NCI-H2081 treated with DMSO at 0.1 percent for 48 hours (cell line): Measurements from ENCODE around the gene CASTOR2.
"Not testable (repeated sequence)": the region's sequence is repeated elsewhere in the genome, so short reads cannot be mapped to it uniquely, and the experiment has no call there.

Source experiments
- DNase-seq: peaks from one replicate; lab custom pipeline; 2025; lab: John Stamatoyannopoulos, UW

CASTOR2 gene

DNA sequence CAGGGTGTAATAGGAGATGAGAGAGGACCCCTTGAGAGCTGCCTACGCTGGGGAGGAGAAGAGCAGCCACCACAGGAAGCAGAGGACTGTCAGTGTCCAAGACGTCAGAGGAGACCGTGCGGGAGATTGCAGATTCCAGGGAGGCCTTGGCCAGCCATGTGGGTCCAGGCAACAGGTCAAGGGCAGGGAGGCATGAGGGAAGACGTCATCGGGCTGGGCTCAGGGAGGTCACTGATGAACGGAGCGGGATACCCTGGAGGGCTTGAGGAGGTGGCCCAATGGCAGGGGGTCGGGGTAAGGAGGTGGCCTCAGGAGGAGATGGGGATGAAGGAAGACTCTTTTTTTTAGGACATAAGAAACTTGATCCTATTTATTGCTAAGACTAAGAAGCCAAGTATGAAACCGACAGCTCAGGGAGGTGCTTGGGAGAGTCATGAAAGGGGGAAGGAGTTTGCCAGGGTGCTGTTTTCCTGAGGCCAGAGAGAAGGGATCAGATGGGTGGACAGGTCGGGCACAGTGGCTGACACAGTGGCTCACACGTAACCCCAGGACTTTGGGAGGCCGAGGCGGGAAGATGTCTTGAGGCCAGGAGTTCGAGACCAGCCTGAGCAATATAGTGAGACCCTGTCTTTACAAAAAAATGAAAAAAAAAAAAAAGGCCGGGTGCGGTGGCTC lies 30.5 kb downstream of the CASTOR2 start:
- DNase-seq = not testable (repeated sequence)

DNA sequence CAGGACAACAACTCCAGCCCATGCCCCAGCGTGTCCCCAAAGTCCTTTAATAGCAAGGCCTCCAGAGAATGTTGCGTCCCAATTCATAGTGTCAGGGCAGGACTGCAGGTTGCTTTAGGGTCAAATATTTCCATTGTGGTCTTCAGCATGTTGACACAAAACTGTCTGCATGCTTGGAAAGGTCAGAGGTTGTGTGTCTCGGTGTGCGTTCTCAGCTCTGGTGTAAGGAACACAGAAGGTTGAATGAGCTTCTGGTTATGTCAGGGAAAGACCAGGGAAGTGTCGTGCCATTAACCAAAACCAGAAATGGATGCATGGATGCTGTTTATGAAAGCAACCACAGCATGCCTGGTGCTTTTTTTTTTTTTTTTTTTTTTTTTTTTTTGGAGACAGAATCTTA lies 31.9 kb downstream of the CASTOR2 start:
- DNase-seq = not testable (repeated sequence)

DNA sequence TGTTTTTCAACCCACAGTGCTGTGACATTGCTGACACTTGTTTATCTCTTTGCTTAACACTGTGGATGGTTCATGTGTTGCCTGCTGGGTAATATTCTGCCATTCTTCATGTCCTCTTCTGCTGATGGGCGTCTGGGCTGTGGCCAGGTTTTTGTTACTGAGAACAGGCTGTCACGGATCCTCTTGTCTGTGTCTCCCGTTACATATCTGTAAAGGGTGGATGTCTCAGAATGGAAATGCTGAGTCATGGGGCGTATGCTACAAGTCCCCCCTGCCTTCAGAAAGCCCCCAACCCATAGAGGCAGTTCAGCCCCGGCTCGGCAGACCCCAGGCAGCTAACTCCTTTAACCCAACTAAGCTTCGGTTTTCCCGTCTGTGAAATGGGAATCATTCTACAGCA lies 33.3 kb downstream of the CASTOR2 start:
- DNase-seq = not testable (repeated sequence)

DNA sequence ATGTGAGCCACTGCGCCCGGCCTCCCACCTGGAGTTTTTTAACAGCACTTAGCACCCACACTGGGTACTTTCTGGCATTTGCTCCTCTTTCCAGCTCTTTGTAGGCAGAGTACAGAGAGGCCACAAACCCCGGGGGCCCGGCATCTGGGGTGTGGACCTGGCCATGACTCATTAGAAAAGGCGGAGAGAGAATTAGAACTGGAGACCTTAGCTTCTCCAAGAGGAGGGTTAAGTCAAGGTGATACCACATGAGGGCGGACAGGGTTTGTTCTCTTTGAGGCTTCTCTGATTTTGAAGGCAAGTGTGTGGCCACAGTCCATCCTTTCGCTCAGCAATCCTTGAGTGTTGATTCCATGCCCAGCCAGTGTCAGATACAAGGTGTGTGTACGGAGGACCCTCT lies 36.9 kb downstream of the CASTOR2 start:
- not testable (repeated sequence) for DNase-seq

DNA sequence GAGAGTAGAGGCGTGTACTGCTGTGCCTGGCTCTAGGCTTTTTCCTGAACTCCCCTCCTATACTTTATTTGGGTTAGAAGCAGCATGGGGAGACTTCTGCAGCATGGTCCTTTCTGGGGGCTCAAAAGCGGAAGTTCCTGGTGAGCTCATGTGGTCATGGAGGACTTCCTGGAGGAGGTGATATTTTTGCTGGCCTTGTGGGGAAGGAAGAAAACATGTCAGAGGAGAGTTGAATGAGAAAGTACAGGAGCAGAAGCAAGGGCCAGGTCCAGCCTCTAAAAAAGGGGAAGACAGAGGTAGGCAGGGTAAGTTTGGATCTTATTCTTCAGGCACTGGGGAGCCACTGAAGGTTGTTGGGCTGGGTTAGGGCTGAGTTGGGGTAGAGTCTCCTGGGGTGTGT lies 45.5 kb downstream of the CASTOR2 start:
- DNase-seq = no peak

DNA sequence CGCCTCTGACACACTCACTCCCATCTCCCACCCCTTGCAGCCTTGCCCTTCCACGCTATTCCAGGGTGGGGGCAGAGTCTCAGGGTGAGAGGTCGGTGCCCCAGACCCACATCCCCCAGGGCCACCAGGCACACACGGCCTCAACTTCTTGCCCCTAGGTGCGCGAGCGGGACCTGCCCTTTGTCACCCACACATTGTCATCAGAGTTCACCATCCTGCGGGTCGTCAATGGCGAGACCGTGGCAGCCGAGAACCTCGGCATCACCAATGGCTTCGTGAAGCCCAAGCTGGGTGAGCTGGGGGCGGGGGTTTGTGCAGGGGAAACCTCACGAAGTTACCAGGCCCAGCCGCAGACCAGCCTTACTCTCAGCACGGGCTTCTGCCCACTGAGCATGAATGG lies 53.3 kb downstream of the CASTOR2 start:
- DNase-seq = no peak

DNA sequence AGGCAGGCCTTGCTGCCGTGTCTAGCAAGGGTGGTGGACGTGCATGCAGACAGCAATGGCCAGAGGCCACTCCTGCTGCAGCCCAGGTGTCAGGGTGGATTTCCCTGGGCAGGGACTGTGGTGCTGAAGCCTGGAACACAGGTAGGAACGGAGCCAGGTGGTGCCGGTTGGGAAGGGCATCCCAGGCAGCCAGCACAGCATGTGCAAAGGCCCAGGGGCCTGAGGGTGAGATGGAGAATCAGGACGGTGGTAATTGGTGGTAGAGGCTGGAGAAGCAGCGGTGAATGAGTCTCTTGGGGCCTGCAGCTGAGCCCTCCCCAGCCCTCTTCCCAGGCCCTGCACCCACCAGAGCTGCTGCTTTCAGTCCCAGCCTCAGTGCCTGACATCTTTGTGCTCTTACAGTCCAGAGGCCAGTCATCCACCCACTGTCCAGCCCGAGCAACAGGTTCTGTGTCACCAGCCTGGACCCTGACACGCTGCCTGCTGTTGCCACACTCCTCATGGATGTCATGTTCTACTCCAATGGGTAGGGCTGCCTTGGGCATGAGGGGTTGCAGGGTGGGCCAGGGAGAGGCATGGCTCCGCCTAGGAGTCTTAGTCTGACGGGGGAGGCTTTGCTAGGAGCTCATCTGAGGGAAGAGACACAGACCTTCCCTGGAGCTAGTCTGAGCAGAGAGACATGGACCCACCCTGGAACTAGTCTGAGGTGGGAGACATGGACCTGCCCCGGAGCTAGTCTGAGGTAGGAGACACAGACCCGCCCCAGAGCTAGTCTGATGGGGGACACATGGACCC lies 54.3 kb downstream of the CASTOR2 start:
- no peak for DNase-seq

DNA sequence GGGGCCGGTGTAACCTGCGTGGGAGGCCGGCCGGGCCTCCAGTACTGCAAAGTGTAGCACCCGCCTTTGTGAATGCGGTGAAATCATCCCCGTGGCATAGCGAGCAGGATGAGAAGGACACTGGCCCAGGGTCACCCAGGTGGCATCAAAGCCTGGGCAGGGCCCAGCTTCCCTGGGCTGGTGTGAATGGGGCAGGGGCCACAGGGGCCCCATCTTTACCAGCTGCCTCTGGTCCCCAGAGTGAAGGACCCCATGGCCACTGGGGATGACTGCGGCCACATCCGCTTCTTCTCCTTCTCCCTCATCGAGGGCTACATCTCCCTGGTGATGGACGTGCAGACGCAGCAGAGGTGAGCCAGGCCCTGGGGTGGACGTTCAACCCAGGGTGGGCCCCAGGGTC lies 55.3 kb downstream of the CASTOR2 start:
- no peak for DNase-seq

DNA sequence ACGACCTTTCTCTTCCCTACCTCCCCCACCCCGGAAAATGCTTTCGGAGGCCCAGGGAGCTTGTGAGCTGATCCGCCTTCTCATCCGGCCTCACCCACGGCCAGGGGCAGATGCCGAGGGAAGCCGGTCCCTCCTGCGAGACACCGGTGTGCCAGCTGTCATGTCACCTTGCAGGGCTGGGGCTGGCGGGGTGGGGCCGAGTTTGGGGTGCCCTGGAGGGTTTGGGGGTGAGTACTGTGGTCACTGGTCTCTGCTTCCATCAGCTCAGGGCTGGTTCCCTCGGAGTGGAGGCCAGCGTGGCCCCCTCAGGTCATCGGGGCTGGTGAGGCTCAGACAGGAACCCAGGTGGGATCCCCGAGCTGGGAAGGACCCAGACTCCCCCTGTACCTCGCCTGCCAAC lies 60.4 kb downstream of the CASTOR2 start:
- no peak for DNase-seq

DNA sequence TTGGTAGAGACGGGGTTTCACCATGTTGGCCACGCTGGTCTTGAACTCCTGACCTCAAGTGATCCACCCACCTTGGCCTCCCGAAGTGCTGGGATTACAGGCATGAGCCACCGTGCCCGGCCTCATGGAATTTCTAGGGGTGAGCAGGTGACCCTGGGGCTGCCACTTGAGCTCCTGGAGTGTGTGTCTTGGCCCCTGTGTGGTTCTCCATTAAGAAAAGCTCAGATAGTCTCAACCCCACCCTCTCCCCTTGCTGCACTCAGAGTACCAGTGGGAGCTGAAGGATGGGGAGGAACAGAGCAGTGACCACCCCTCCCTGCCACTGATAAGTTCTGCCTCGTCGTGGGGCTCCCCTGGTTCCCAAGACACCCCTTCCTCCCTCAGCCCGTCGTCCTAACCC lies 63.8 kb downstream of the CASTOR2 start:
- DNase-seq = no peak

DNA sequence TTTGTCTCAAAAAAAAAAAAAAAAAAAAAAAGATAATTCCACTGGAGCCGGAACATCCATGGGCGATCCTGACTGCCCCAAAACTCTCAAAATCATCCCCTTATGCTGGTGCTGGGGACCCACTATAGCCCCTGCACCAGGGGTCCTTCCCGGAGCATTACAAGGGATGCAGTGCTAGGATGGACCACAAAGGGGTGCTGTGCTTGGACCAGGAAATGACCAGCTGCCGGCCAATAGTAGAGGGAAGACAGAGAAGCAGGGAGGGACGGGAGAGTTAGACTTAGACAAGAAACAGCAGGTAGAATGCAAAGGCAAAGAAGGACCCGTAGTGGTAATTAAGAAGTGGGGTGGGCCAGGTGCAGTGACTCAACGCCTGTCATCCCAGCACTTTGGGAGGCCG lies 68.6 kb downstream of the CASTOR2 start:
- no peak for DNase-seq

DNA sequence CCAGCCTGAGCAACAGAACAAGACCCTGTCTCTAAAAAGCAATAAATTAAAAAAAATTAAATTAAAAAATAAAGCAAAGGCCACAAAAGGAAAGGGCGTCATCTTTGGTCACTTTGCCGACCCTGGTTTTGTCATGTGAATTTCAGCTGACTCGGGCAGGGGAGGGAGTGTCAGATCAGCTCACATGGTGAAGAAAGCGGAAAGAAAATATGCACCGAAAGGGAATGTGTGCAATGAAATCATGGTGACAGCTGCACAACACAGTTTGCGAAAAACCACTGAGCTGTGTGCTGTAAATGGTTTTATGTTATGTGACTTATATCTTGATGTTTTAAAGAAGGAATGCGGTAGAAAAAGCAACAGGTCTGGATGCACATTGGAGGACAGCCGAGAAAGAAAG lies 69.3 kb downstream of the CASTOR2 start:
- DNase-seq = no peak

DNA sequence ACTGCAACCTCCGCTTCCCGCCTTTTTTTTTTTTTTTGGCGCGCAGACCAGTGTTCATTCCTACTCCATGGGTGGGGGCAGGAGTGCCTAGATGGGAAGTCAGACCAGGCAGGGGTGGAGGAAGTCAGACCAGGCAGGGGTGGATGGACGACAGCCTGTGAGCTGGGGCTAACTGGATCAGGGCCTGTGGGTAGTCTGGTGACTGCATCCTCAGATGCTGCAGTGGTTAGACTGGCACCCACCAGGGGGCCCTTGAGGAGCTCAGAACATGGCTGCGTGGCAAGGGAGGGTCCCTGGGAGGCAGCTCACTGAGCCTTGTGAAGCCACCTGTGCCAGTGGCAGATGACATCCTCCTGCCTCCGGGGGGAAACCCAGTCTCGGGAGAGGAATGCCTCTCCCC lies 74.0 kb downstream of the CASTOR2 start:
- DNase-seq = no peak

DNA sequence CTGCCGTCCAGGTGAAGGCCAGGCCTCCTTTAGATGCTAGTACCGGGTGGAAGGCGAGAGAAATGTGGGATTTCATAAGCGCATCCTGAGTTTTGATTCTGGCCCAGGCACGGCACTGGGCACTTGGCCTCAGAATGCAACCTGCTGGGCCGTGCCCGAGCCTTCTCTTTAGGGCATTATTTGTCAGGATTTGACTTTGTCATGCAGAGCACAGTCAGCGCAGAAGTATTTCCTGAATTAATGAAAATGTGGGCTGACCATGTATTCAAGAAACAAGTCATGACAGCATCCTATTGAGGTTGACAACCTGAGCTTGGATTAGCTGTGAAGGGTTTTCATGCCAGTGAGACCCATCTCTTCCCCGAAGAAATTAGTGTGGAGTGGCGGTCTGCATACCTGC lies 74.7 kb downstream of the CASTOR2 start:
- DNase-seq = no peak

DNA sequence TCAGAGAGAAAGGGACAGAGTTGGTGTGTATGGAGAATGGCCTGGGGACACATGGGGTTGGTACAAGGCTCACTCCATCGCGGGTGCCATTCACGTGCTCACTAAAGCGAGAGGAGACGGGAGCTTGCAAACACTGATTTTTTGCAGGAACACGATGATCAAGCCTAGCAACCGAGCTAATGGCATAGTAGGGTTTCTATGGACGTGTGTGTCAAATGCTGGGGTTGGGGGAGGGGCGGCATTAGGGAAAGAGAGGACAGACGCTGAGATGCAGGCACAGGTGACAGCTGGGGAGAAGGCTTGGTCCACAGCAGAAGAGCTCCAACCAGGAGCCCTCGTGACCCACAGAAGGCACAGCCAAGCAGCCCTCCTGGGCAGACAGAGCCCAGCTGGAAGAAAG lies 75.2 kb downstream of the CASTOR2 start:
- no peak for DNase-seq

DNA sequence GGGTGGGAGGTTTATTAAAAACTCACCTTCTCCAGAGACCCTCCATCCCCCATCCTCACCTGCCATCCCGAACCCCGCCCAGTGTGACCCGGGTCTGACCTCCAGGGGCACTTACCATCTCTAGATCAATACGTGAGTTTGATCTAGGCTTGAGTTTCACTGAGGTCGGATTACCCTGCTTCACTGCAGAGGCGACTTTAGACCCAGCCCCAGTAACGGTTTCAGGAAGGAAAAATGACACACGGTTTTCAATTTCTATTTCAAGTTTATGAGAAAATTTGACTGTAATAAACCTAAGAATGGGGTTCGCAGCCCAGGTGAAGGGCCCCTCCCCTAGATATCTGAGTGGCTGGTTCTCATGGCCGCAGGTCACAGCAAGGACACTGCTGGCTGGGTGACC lies 76.0 kb downstream of the CASTOR2 start:
- no peak for DNase-seq

DNA sequence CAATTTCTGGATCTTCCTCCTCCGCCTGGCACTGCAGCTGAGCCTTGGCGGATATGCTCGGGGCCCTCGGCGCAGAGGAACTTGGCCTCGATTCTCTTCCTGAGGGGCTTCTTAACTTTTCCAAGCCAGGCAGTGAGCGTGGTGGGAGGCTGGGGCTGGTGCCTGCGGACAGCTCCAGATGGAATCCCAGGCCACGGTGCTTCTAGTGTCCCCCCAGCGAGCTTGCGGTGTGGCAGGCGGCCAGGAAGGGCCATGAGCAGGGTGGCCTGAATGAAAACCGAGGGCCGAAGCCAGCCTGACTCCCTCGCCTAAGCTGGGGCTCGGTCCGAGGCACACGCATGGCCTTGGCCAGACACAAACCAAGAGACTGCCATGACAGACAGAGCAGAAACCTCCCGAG lies 77.8 kb downstream of the CASTOR2 start:
- DNase-seq = no peak

DNA sequence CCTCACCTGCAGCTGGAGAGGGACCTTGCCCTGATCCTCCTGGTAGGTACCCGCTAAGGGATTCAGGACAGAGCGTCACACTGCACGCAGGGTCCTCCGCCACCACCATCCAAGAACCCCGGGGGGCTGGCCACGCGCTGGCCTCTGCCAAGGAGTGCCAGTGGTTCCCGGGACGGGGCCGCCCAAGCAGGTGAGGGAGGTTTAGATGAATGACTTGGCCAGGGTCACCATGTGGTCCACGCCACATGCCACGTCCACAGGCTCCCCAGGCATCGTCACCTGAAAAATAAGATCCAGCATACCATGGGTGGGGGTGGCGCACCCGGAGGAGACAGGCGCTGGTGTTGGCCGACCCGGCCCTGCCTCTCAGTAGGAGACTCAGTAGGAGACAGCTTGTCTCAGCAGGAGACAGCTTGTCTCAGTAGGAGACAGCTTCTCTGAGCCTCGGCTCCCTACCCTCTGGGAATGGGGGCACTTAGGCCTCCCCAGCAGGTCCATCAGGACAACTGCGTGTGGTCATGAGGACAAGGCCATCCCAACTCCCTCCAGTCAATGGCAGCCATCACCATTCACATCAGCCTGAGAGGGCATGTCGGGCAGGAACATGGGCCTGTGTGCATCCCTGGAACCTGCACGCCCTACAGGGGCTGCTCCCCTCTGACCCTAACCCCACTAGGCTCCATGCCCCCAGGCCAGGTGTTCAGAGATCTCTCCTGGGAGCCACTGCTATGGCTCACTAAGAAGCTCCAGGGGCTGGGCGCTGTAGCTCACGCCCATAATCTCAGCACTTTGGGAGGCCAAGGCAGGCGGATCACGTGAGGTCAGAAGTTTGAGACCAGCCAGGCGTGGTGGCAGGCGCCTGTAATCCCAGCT lies 78.6 kb downstream of the CASTOR2 start:
- no peak for DNase-seq

DNA sequence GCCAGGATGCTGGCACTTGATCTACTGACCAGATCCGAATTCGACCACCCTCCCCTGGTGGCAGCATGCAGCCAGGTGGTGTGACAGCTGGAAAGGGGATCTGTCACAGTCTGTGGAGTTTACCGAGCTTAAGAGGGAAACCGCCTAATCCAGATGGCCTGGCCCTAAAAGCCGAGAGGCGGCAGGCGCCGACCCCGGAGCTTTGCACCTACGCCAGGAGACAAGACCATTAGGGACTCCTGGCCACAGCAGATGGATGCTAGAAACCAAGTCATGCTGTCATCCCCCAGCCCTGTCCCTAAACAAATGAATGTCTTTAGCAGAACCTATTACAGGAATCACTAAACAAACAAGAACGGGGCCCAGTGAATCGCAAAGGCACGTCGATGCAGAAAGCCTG lies 81.4 kb downstream of the CASTOR2 start:
- DNase-seq = no peak

DNA sequence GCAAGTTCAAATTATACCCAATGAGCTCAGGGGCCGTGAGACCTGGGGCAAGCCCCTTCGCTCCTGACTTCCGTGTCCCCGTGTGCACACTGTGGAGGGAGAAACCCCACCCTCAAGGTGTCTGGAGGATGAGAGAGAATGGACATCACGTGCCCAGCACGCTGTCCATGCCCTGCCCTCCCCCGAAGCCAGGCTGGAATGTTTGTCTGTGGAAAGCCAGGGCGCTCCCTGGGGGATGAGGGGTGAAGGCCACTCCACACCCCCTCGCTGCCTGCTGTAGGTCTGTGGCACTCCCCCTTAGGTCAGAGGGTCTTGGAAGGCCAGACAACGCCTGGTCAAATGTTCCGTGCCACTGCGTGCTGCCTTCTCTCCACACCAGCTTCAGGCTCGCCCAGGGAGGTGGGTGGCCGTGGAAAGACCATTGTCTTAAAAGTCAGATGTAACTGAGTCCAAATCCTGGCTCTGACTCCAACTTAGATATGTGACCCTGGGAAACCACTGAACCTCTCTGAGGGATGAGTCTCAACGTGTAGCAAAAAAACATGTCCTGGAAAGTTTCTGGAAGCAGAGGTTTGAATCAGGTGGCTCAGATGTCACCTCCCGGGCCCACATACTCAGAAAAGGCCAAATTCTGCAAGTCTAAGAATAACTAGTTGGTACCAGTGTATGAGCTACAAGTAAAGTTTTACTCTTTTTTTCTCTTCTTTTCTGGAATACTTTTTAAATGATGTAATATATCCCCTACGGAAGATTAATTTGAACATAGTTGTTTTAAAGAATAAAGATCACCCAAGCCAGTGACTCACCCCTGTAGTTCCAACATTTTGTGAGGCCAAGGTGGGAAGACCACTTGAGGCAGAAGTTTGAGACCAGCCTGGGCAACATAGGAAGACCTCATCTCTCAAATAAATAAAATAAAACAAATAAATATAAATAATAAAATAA lies 84.2 kb downstream of the CASTOR2 start:
- DNase-seq = no peak

DNA sequence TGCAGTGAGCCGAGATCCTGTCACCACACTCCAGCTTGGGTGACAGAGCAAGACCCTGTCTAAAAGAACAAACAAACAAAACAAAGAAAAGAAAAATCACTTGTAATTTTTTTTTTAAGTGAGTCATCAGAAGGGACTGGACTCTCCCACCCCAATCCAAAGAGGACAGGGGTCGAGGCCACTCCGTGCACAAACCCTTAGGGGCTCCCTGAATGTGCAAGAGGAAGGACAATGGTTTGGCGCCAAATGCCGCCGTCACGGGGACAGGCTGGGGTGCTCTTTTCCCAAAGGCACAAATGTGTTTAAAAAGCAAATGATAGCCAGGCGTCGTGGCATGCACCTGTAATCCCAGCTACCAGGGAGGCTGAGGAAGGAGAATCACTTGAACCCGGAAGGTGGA lies 85.3 kb downstream of the CASTOR2 start:
- no peak for DNase-seq

DNA sequence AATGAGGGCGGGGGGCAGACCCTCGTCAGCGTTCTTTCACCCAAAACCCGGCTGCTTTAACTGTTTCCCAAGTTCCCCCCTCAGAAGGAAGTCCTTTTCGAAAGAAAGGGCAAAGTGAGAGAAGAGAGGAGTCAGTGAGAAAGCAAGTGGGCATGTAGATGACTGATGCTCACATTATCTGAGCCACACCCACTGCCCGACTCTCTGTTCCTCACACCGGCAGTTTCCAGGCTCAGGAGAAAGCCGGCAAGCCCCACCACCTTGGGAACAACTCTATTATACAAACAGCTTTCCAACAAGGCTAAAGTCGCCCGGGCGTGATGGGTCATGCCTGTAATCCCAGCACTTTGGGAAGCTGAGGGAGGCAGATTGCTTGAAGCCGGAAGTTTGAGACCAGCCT lies 86.0 kb downstream of the CASTOR2 start:
- no peak for DNase-seq
